Measurements from ENCODE around the gene EIF4H.
"Not testable (repeated sequence)": the region's sequence is repeated elsewhere in the genome, so short reads cannot be mapped to it uniquely, and the experiment has no call there.

The EIF4H gene

GRCh38 chr7:74173866-74174605 is at the start of gene EIF4H:
TSS of gene EIF4H (plus strand) at chr7:74174356. CDS start at chr7:74174384, 28 bp downstream.
- in situ Hi-C loops (cut with MboI; ENCODE audit: low sequenced_read_pairs) = no loop called here

GRCh38 chr7:74126220-74126880 is 47.8 kb upstream of the EIF4H start:
- in situ Hi-C loops (cut with MboI; ENCODE audit: low sequenced_read_pairs) = no loop called here

GRCh38 chr7:74129887-74130286 is 44.3 kb upstream of the EIF4H start:
- in situ Hi-C loops (cut with MboI; ENCODE audit: low sequenced_read_pairs) = no loop called here

- in situ Hi-C loops (cut with MboI; ENCODE audit: low sequenced_read_pairs) = no loop called here
These were observed 43.6 kb upstream of the EIF4H start for GRCh38 chr7:74130518-74130917.

DNA sequence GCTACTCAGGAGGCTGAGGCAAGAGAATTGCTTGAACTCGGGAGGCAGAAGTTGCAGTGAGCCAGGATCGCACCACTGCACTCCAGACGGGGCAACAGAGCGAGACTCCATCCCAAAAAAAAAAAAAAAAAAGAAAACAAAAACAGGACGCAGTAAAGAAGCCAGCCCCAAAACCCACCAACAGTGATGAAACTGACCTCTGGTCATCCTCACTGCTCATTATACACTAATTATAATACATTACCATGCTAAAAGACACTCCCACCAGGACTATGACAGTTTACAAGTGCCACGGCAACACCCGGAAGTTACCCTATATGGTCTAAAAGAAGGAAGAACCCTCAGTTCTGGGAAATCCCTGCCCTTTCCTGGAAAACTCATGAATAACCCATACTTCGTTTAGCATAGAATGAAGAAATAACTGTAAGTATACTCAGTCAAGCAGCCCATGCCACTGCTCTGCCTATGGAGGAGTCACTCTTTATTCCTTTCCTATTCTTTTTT is 40.0 kb upstream of the EIF4H start:
- in situ Hi-C loops (cut with MboI; ENCODE audit: low sequenced_read_pairs) = no loop called here

DNA sequence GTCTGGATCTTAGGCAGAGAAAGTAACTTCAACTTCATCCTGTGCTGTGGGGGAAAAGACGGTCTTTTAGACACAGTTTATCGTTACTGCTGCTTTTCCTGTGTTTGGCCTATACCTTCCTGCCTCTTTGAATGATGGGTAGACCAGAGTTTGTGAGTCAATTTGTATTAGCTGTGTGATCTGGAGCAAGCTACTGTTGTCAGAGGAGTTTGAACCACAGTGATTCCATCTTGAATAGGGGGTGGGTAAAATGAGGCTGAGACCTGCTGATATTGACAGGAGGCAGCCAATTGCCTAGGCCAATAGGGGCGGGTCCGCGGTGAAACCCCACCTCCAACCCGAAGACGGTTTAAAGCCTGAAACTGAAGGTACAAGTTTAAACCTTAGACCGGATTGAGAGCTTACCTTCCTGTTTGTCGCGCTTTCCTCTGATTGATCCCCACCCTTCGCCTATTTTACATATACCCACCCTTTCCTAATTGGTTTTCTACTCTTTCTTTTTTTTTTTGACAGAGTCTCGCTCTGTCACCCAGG is 35.8 kb upstream of the EIF4H start:
- in situ Hi-C loops (cut with MboI; ENCODE audit: low sequenced_read_pairs) = no loop called here

DNA sequence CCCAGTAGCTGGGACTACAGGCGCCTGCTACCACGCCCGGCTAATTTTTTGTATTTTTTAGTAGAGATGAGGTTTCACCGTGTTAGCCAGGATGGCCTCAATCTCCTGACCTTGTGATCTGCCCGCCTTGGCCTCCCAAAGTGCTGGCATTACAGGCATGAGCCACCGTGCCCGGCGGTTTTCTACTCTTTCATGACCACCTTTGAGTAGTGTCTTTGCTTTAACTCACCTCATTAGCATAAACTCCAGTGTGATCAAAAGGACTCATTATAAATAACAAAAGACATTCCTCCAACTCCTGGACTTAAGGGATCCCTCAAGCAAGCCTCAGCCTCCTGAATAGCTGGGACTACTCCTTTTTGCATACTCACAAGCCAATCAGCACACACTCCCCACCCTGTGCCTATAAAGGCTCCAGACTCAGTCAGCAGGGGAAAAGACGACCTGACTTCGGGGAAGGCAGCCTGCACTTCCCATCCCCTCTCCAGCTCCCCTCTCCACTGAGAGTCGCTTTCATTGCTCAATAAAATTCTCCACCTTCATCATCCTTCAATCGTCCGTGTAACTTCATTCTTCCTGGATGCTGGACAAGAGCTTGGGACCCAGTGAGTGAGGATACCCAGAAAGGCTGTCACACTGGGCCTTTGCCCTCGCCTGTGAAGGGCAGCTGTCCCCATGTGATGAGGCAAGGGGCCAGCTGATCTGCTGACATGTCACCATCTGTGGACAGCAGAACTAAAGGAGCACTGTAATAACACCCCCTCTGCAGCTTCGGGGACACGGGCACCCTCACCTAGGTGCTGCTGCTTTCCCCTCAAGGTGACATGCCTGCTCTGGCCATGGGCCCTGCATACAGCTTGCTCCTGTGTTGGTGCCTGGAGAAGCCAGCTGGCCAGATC is 35.0 kb upstream of the EIF4H start:
- in situ Hi-C loops (cut with MboI; ENCODE audit: low sequenced_read_pairs) = no loop called here

DNA sequence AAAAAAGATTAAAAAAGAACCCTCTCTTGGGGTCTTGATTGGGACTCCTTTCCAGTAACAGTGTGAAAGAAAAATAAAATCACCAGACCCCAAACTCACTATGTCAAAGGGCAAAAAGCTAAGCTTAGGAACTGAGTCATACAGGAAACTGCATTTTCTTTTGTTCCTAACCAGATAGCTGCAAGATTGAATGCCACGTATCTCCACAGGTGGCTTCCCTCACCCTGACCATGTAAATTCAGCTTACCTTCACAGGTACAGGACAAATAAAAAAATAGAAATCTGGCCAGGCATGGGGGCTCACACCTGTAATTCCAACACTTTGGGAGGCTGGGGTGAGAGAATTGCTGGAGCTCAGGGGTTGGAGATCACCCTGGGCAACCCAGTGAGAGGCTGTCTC is 32.5 kb upstream of the EIF4H start:
- in situ Hi-C loops (cut with MboI; ENCODE audit: low sequenced_read_pairs) = no loop called here

- in situ Hi-C loops (cut with MboI; ENCODE audit: low sequenced_read_pairs) = no loop called here
These were observed 30.8 kb upstream of the EIF4H start for GRCh38 chr7:74143383-74143782.

GRCh38 chr7:74148491-74148890 is 25.7 kb upstream of the EIF4H start:
- in situ Hi-C loops (cut with MboI; ENCODE audit: low sequenced_read_pairs) = no loop called here

DNA sequence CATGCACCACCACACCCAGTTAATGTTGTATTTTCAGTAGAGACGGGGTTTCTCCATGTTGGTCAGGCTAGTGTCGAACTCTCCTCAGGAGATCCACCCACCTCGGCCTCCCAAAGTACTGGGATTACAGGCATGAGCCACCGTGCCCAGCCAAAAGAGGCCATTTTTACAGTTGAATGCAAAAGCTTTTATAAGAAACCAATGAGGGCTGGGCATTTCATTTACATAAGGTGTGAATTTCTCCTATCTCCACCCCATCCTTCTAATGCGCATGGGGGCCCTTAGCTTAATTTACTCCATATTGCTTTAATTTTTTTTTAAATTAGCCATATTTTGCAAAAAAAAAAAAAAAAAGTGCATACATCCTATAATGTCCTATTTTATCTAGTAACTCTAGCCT is 25.1 kb upstream of the EIF4H start:
- in situ Hi-C loops (cut with MboI; ENCODE audit: low sequenced_read_pairs) = no loop called here

DNA sequence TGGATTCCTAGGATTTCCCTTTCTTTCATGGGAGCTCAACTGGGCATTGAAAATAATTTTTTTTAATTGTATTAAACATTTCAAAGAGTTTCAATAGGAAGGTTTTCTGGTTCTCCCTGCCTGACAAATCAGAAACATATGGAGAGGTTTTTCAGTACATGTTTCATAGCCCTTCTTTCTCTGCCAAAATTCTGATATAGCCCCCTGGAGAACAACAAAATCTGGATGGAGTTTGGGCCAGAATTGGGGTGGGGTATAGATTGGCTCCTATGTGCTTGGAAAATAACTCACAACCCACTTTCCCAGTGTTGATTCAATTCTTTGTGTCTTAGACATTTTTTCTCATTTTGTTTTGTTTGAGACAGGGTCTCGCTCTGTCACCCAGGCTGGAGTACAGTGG is 24.6 kb upstream of the EIF4H start:
- in situ Hi-C loops (cut with MboI; ENCODE audit: low sequenced_read_pairs) = no loop called here

- in situ Hi-C loops (cut with MboI; ENCODE audit: low sequenced_read_pairs) = no loop called here
These were observed 20.4 kb upstream of the EIF4H start for GRCh38 chr7:74153736-74154135.

DNA sequence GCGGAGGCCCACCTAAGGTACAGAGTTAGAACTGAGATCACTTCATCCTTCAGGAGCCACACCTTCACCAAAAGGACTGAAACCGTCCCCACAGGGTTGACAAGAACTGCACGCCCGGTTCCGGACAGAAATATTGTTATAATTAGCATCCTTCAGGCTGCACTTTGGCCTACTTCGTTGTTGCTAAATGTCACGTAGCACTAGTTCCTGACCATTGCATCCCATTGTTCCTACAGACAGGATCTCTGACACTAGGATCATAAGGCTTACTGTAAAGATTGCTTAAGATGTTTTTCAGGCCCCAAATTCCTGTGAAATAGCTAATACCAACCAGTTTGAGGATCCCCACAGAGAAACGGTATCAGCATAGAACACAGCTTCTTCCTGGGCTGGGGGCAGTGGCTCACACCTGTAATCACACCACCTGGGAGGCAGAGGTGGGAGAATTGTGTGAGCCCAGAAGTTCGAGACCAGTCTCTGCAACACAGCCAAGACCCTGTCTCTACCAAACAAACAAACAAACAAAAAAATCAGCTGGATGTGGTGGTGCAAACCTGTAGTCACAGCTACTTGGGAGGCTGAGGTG is 18.3 kb upstream of the EIF4H start:
- in situ Hi-C loops (cut with MboI; ENCODE audit: low sequenced_read_pairs) = no loop called here

- in situ Hi-C loops (cut with MboI; ENCODE audit: low sequenced_read_pairs) = no loop called here
These were observed 16.6 kb upstream of the EIF4H start for GRCh38 chr7:74157605-74158004.

DNA sequence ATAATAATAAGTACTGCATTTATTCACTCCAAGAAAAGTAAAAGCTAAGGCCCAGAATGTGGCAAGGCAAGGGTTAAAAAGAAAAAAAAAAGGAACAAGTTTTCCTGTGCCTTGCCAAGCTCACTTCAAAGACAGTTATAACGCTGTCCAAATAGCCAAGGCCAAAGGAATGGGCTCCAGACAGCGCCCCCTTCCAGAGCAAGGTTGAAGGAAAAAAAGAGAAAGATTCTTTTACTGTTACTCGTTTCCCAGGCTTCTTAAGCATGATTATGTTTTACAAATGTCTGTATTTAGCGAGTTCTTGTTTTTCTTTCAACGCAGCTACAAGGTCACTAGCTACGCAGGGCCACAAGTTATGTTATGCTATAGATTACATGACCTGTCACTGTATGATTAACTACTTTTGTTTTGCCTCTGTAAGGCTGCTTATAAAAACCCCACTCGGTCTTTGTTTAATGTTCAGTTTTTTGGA is 9.1 kb upstream of the EIF4H start:
- in situ Hi-C loops (cut with MboI; ENCODE audit: low sequenced_read_pairs) = no loop called here

GRCh38 chr7:74165867-74166593 is 8.1 kb upstream of the EIF4H start:
- in situ Hi-C loops (cut with MboI; ENCODE audit: low sequenced_read_pairs) = no loop called here

DNA sequence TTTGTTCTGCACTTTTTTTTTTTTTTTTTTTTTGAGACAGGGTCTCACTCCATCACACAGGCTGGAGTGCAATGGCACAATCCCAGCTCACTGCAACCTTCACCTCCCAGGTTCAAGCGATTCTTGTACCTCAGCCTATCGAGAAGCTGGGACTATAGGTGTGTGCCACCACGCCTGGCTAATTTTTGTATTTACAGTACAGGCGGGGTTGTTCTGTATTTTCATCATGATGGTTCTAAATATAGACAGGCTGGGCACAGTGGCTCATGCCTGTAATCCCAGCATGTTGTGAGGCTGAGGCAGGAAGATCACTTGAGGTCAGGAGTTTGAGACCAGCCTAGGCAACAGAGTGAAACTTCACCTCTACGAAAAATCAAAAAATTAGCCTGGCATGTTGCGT is 6.8 kb upstream of the EIF4H start:
- in situ Hi-C loops (cut with MboI; ENCODE audit: low sequenced_read_pairs) = not testable (repeated sequence)

- in situ Hi-C loops (cut with MboI; ENCODE audit: low sequenced_read_pairs) = no loop called here
These were observed 1.1 kb upstream of the EIF4H start for GRCh38 chr7:74173074-74173473.

- in situ Hi-C loops (cut with MboI; ENCODE audit: low sequenced_read_pairs) = no loop called here
These were observed 678 bp upstream of the EIF4H start for GRCh38 chr7:74173491-74173865.
